HG03342 (cell line): ENCODE results near the gene PCGF5.
A peak's percentile ranks its signal among the peaks of the same experiment; 100 is the strongest.
"Not testable (repeated sequence)": the region's sequence is repeated elsewhere in the genome, so short reads cannot be mapped to it uniquely, and the experiment has no call there.

Experiments used
- ATAC-seq: cut with Tn5 transposase; IDR thresholded peaks from one replicate; pipeline ENCODE4 v1.9.1; 2021; ENCODE audit warnings: mild to moderate bottlenecking, moderate library complexity; ENCODE audit not compliant: unreplicated experiment

The PCGF5 gene

GRCh38 chr10:91208642-91209041 lies 11.8 kb upstream of the PCGF5 start:
- no peak for ATAC-seq

- ATAC-seq: peak; percentile 11
These were observed 10.4 kb upstream of the PCGF5 start for GRCh38 chr10:91210014-91210413.

GRCh38 chr10:91210435-91210834 lies 10.0 kb upstream of the PCGF5 start:
- ATAC-seq: peak; percentile 82

GRCh38 chr10:91211675-91212074 lies 8.8 kb upstream of the PCGF5 start:
- ATAC-seq: no peak

GRCh38 chr10:91214911-91215310 lies 5.6 kb upstream of the PCGF5 start:
- no peak for ATAC-seq

- no peak for ATAC-seq
These were observed 5.1 kb upstream of the PCGF5 start for GRCh38 chr10:91215384-91215783.

- ATAC-seq: no peak
These were observed 881 bp upstream of the PCGF5 start for GRCh38 chr10:91219371-91220193.

- ATAC-seq: peak; percentile 32
These were observed 652 bp downstream of the PCGF5 start for GRCh38 chr10:91220954-91221675.

- ATAC-seq: no peak
These were observed 5.6 kb downstream of the PCGF5 start for GRCh38 chr10:91226093-91226492.

GRCh38 chr10:91227576-91227975 lies 7.1 kb downstream of the PCGF5 start:
- no peak for ATAC-seq

- no peak for ATAC-seq
These were observed 9.2 kb downstream of the PCGF5 start for GRCh38 chr10:91229683-91230082.

- ATAC-seq: no peak
These were observed 17.7 kb downstream of the PCGF5 start for GRCh38 chr10:91238191-91238590.

GRCh38 chr10:91239789-91240188 lies 19.3 kb downstream of the PCGF5 start:
- ATAC-seq: no peak

- ATAC-seq: no peak
These were observed 22.5 kb downstream of the PCGF5 start for GRCh38 chr10:91242940-91243339.

GRCh38 chr10:91247360-91248111 lies 27.1 kb downstream of the PCGF5 start:
- no peak for ATAC-seq

- ATAC-seq: no peak
These were observed 29.2 kb downstream of the PCGF5 start for GRCh38 chr10:91249700-91250099.

- ATAC-seq: no peak
These were observed 29.9 kb downstream of the PCGF5 start for GRCh38 chr10:91250341-91250740.

- ATAC-seq: no peak
These were observed 31.1 kb downstream of the PCGF5 start for GRCh38 chr10:91251430-91252056.

- no peak for ATAC-seq
These were observed 32.8 kb downstream of the PCGF5 start for GRCh38 chr10:91253300-91253699.

- no peak for ATAC-seq
These were observed 36.8 kb downstream of the PCGF5 start for GRCh38 chr10:91257310-91257709.

GRCh38 chr10:91260417-91260816 lies 40.0 kb downstream of the PCGF5 start:
- ATAC-seq: not testable (repeated sequence)
